Measurements from ENCODE around the gene TEX13A. TPM values are rescaled to one million over a fixed set of nuclear protein-coding genes. Genes with fewer than 3 reads are reported as not detected.

Gene TEX13A, protein sequence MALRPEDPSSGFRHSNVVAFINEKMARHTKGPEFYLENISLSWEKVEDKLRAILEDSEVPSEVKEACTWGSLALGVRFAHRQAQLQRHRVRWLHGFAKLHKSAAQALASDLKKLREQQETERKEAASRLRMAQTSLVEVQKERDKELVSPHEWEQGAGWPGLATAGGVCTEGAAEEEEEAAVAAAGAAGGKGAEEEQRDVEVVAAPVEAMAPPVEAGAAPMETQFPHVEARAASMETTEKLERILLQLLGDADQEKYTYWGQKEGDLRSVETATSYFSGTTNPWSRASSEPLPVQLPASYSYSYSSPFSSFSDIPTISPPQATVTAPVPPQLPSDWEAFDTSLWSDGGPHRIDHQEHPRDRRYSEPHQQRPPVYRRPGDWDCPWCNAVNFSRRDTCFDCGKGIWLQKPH
- total RNA-seq (ENCODE audit: low replicate concordance), result not detected in 2 replicates

DNA sequence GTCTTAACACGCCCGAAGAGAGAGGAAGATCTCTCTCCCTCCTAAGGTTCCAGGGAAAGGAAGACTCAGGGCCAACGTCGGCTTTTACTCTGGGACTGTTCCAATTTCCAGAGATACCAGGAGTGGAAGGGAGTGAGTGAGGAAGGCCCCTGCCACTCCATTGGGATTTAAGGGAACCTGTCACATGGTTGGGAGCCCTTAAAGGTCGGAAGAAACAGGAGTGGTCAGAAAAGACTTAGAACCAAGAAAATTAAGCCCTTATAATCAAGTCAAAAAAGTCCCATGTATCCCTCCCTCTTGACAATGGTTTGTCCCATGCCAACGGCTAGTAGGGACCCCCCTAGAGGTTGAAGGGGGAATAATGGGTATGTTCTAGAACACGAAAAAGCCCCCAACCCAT, at the start of gene TEX13A:
TEX13A (minus strand) TSS at position 59 of the 400 bp plus-strand sequence. CDS start 297 bp downstream, outside the sequence.

Measured in smooth muscle cell of the coronary artery (primary cell).